Mucosa of rectum (tissue), 2 donors: ENCODE results near the gene C3orf52.

Source experiments
- H3K27ac ChIP-seq, 2 donors: one replicate each; pipeline ENCODE4 v1.7.0; 2013; ENCODE audit warnings: inconsistent platforms in 2 of 2, low read depth in 2 of 2, low read length in 2 of 2
- H3K27me3 ChIP-seq, 2 donors: one replicate each; pipeline ENCODE4 v1.7.0; 2013; ENCODE audit warnings: low read length in 2 of 2; ENCODE audit not compliant: control insufficient read depth in 2 of 2, insufficient read depth in 2 of 2
- H3K36me3 ChIP-seq, 2 donors: one replicate each; pipeline ENCODE4 v1.7.0; 2013; ENCODE audit warnings: low read length in 2 of 2; ENCODE audit not compliant: control insufficient read depth in 2 of 2, insufficient read depth in 2 of 2
- H3K4me1 ChIP-seq, 2 donors: one replicate each; pipeline ENCODE4 v1.7.0; 2013; ENCODE audit warnings: low read length in 2 of 2, mild to moderate bottlenecking in 1 of 2; ENCODE audit not compliant: control insufficient read depth in 2 of 2, insufficient read depth in 2 of 2
- H3K4me3 ChIP-seq, 2 donors: one replicate each; pipeline ENCODE4 v1.7.0; 2013; ENCODE audit warnings: low read length in 2 of 2
- H3K9ac ChIP-seq, 2 donors: one replicate each; pipeline ENCODE4 v1.7.0; 2013; ENCODE audit warnings: low read length in 2 of 2, low read depth in 1 of 2, mild to moderate bottlenecking in 1 of 2
- H3K9me3 ChIP-seq, 2 donors: one replicate each; pipeline ENCODE4 v1.7.0; 2013; ENCODE audit warnings: low read length in 2 of 2; ENCODE audit not compliant: control insufficient read depth in 2 of 2
- donor health status: healthy.
- donor health status: Normal muscosa, but diverticular disease.

The C3orf52 gene

DNA sequence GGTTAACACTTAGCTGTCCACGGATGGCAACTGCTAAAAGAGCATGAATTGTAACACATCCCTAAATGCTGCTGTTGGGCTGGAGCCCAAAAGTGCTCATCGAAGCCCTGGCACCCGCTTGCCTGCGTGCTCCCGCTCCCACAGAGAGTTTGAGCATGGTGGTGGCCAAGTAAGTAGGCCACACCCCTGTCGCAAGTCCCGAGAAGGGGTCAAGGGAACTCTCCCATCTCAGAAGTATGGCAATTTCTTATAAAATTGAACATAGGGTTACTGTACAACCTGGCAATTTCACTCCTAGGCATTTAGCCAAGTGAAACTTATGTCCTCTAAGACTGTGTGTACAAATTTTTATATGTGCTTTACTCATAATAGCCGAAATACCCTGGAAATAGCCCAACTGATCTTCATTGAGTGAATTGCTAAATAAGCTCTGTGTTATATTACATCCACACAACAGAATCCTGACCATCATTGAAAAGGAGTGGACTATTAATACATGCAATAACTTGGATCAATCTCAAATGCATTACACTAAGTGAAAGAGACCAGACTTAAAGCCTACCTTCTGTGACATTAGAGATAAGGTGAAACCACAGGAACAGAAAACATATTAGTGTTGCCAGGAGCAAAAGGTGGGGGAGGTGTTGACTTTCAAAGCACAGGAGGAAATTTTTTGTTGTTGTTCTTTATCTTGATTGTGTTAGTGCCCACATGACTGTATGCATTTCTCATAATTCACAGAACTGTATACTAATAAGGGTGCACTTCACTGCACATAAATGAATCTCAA lies 48.3 kb downstream of the C3orf52 start:
- Histone ChIP-seq H3K27me3 (no peaks in the 10 kb centered on the region), H3K36me3 (no peaks in the 10 kb centered on the region), H3K9ac (no peak overlapping the region), H3K4me1 (peaks cover 0 to 5% of the 10 kb centered on the region in 2 donors), H3K27ac (no peak overlapping the region), H3K9me3 (no peaks in the 10 kb centered on the region), H3K4me3 (no peak overlapping the region)

- Histone ChIP-seq H3K36me3 (no peaks in the 10 kb centered on the region), H3K9ac (no peak overlapping the region), H3K4me3 (no peak overlapping the region), H3K27me3 (no peaks in the 10 kb centered on the region), H3K9me3 (no peaks in the 10 kb centered on the region), H3K4me1 (peaks cover 0 to 5% of the 10 kb centered on the region in 2 donors), H3K27ac (no peak overlapping the region)
Observed at GRCh38 chr3:112136046-112136445, 49.9 kb downstream of the C3orf52 start.

GRCh38 chr3:112136959-112137693 lies 50.9 kb downstream of the C3orf52 start:
- H3K27me3 ChIP-seq, result no peaks in the 10 kb centered on the region
- no peak overlapping the region for H3K27ac ChIP-seq

GRCh38 chr3:112137781-112138180 lies 51.6 kb downstream of the C3orf52 start:
- H3K36me3 ChIP-seq, result no peaks in the 10 kb centered on the region
- no peak overlapping the region for H3K27ac ChIP-seq
- peaks cover 0 to 5% of the 10 kb centered on the region in 2 donors for H3K4me1 ChIP-seq
- no peaks in the 10 kb centered on the region for H3K9me3 ChIP-seq
- no peak overlapping the region for H3K9ac ChIP-seq
- H3K4me3 ChIP-seq, result no peak overlapping the region
- no peaks in the 10 kb centered on the region for H3K27me3 ChIP-seq

More at GRCh38 chr3:112136959-112137693, 50.9 kb downstream of the C3orf52 start:
- peaks cover 0 to 5% of the 10 kb centered on the region in 2 donors for H3K4me1 ChIP-seq
- H3K4me3 ChIP-seq, result no peak overlapping the region
- H3K9ac ChIP-seq, result no peak overlapping the region
- no peaks in the 10 kb centered on the region for H3K9me3 ChIP-seq
- no peaks in the 10 kb centered on the region for H3K36me3 ChIP-seq

DNA sequence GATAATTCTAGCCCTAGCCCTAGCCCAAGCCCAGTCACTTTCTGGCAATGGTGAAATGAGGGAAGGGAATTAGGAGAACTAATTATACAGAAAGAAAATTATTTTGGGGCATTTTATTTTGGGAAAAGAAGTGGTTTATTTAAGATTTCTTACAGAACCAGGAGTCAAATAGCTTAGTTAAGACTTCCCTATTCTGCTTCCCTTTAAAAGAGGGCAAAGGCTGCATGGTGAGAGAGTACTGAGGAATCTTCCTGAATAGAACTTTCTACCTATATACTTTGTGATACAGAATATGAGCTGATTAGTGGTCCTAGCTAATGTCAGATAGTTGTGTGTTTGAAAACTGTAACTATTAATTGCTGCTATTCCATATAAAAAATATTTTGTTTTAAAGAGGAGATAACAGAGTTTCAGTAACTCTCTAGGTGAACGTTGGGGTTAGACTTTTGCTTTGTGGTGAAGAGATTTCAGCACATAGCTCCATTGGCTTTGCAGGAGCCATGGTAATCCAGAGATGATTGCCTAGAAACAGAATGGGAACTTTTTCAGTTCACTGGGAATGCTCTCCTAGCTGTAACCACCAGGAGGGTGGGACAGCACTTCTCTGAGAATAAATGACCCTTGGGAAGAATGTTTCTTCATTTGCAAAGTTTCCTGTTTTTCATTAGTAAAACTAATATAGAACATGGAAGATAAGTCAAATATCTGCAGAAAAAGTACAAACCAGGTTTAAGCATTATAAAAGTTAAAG lies 52.2 kb downstream of the C3orf52 start:
- Histone ChIP-seq H3K4me3 (no peak overlapping the region), H3K36me3 (no peaks in the 10 kb centered on the region), H3K27me3 (no peaks in the 10 kb centered on the region), H3K9ac (no peak overlapping the region), H3K4me1 (peaks cover 0 to 5% of the 10 kb centered on the region in 2 donors), H3K9me3 (no peaks in the 10 kb centered on the region), H3K27ac (no peak overlapping the region)

- Histone ChIP-seq H3K9me3 (no peaks in the 10 kb centered on the region), H3K4me3 (no peak overlapping the region), H3K27me3 (no peaks in the 10 kb centered on the region), H3K27ac (no peak overlapping the region), H3K4me1 (no peaks in the 10 kb centered on the region), H3K9ac (no peak overlapping the region), H3K36me3 (no peaks in the 10 kb centered on the region)
Observed at GRCh38 chr3:112140584-112140983, 54.4 kb downstream of the C3orf52 start.

GRCh38 chr3:112141293-112141692 lies 55.1 kb downstream of the C3orf52 start:
- no peak overlapping the region for H3K9ac ChIP-seq
- no peaks in the 10 kb centered on the region for H3K27me3 ChIP-seq
- no peak overlapping the region for H3K4me3 ChIP-seq
- H3K27ac ChIP-seq, result no peak overlapping the region
- H3K4me1 ChIP-seq, result no peaks in the 10 kb centered on the region
- H3K9me3 ChIP-seq, result no peaks in the 10 kb centered on the region
- no peaks in the 10 kb centered on the region for H3K36me3 ChIP-seq

DNA sequence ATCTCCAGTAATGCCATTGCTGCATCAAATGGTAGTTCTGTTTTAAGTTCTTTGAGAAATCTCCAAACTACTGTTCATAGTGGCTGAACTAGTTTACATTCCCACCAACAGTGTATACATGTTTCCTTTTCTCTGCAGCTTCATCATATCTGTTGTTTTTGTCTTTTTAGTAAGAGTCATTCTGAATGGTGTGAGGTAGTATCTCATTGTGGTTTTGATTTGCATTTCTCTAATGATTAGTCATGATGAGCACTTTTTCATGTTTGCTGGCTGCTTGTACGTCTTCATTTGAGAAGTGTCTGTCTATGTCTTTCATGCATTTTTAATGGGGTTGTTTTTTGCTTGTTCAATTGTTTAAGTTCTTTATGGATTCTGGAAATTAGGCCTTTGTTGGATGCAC lies 57.1 kb downstream of the C3orf52 start:
- no peak overlapping the region for H3K9ac ChIP-seq
- no peaks in the 10 kb centered on the region for H3K27me3 ChIP-seq
- no peak overlapping the region for H3K27ac ChIP-seq
- H3K4me3 ChIP-seq, result no peak overlapping the region
- no peaks in the 10 kb centered on the region for H3K36me3 ChIP-seq
- peaks cover 0 to 5% of the 10 kb centered on the region in 2 donors for H3K9me3 ChIP-seq
- H3K4me1 ChIP-seq, result no peaks in the 10 kb centered on the region

DNA sequence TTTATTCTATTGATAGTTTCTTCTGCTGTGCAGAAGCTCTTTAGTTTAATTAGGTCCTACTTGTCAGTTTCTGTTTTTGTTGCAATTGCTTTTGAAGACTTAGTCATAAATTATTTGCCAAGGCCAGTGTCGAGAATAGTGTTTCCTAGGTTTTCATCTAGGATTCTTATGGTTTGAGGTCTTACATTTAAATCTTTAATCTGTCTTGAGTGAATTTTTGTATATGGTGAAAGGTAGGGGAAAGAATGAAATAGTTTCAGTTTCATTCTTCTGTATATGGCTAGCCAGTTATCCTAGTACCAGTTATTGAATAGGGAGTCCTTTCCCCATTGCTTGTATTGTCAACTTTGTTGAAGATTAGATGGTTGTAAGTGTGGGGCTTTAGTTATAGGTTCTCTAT lies 57.5 kb downstream of the C3orf52 start:
- Histone ChIP-seq H3K4me1 (no peaks in the 10 kb centered on the region), H3K9me3 (peaks cover 0 to 5% of the 10 kb centered on the region in 2 donors), H3K9ac (no peak overlapping the region), H3K27ac (no peak overlapping the region), H3K36me3 (peaks cover 0 to 2% of the 10 kb centered on the region in 2 donors), H3K27me3 (no peaks in the 10 kb centered on the region), H3K4me3 (no peak overlapping the region)

DNA sequence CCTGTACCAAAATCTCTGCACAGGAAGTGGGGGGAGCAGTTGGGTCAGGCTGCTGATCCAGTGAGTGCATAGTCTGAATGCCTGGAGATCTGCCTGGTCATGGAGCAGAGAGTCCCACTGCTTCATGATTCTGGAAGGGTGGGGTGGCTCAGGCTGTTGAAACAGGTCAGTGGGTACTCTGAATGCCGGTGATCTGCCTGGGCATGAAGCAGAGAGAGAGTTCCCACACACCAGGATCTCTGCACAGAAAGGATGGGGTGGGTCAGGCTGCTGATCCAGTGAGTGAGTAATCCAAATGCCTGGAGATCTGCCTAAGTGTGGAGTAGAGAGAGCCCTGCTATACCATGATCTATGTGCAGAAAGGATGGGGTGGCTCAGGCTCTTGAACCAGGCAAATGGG lies 62.9 kb downstream of the C3orf52 start:
- Histone ChIP-seq H3K27ac (no peak overlapping the region), H3K9me3 (peaks cover 4 to 5% of the 10 kb centered on the region in 2 donors), H3K36me3 (peaks cover 0 to 3% of the 10 kb centered on the region in 2 donors), H3K9ac (no peak overlapping the region), H3K4me3 (no peak overlapping the region), H3K27me3 (no peaks in the 10 kb centered on the region), H3K4me1 (no peaks in the 10 kb centered on the region)
